Embryonic facial prominence (tissue), 1 donor: ENCODE data around the gene NFATC1.

Experiments used
- DNase-seq: peaks from one replicate; pipeline ENCODE4 v3.0.0-alpha.2; 2016; ENCODE audit errors: extremely low spot score

Gene NFATC1

DNA sequence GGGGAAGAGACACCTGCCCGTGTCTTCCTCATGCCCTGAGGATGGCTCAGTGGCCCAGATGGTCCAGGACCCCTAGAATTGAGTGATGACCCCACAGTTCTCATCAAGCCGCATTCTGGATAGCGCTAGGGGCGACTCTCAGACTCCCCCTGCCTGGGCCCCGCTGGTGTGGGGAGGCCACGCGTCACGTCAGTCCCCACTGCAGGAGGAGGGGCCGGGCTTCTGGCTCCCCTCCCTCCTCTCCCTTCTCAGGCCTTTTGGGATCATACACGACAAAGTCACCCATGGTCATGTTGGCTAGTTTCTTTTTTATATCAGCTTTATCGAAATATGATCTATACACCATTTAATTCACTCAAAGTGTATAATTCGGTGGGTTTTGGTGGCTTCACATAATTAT lies 61.5 kb downstream of the NFATC1 start:
- DNase-seq = no peak

DNA sequence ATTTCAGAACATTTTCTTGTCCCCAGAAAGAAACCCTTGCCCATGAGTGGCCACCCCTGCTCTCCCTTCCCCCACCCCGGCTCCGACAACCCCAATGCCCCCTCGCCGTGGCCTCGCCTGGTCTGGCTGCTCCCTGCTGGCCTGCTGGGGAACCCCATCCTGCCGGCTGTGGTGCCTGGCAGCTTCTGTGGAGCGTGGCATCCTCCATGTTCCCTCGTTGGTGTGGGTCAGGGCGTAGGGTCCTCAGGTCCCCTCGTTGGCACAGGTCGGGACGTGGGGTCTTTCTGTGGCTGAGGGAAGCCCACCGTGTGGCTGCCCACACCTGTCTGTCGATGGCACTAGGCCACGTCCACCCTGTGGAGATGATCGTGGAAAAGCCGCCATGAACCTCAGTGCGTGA lies 61.9 kb downstream of the NFATC1 start:
- no peak for DNase-seq

DNA sequence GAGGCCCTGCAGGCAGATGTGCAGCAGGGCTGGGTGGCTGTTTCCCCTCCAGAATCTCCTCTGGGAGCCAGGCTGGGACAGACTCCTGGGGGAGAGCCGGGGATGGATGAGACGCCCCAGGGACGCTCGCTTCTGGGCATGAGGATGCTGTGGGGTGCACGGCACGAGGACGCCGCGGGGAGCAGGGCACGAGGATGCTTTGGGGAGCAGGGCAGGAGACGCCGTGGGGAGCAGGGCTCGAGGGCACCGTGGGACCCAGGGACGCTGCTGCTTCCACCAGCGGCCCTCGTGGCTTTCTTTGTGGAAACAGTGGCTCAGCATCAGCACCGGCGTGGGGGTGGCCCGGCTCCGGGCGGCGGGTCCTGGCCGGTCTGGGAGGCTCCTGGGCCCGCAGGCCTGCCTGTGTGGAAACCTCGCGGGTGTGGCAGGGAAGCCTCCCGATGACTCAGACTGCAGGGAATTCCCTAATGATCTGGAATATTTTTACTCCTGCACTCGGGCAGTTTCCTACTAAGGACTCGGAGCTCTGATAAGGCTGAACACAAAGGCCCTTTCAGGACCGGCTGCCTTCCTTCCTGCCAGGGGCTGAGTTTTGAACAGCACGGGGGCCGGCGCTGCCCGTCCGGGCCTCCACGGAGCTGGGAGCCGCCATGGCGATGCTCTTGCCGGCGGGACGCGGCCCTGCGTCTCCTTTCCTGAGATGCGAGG lies 62.6 kb downstream of the NFATC1 start:
- DNase-seq = no peak

DNA sequence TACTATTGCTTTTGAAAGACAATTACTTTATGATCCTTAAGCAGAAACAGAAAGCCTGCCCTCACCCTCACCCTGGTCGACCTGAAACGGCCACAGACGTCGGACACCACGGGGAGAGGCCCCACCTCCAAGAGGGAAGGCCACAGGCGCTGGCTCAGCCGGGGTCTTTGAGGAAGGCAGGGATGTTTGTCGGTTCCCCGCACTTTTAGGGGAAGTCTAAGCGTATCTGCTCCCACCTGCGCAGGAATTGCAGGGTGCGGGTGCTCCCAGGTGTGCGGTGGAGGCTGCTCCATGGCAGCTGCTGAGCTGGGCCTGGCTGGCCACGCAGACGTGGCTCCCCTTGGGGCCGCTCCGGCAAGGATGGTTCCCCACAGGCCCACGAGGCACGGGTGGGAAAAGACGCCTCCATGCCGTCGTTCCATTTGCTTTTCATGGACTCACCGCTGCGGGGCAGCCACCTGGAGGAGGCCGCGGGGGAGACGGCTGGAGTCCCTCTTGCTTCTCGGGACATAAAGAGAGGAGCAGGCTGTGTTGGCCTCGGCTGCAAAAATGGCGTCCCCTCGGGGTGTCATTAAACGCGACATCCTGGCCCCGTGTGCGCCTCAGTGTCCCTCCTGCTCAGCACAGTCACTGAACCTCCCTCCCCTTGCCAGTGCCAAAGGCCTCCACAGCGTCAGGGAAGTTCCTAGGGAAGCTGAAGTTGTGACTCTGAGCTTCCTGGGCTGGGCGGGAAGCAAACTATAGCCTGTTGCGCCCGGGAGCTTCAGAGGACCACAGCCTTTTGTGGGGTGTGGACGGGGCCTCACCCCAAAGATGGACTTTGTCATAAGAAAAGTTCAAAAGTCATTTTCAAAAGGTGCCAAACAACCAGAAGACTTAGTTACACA lies 63.4 kb downstream of the NFATC1 start:
- DNase-seq = no peak

DNA sequence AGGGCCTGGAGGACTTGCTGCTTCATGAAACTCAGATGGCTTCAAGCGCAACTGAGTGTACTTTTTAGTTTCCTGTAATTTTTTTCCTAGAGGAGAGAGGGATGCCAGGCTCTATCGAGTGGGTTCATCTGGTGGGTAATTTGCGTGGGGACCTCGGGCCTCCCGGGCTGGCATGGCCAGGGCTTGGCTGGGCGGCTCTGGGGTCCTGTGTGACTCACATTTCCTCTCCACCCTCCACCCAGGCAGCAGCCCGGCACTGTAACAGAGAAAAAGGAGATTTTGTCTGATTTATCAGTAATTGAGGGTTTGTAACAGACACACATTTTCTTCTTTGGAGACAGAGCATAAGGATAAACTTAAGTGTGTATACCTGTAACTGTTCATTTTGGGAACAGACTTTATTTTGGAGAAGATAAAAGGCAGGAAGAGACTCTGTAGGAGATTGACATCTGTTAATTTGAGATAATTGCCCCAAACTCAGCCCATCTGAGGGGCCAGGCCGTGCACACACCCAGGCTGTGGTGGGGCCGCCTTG lies 64.3 kb downstream of the NFATC1 start:
- no peak for DNase-seq

DNA sequence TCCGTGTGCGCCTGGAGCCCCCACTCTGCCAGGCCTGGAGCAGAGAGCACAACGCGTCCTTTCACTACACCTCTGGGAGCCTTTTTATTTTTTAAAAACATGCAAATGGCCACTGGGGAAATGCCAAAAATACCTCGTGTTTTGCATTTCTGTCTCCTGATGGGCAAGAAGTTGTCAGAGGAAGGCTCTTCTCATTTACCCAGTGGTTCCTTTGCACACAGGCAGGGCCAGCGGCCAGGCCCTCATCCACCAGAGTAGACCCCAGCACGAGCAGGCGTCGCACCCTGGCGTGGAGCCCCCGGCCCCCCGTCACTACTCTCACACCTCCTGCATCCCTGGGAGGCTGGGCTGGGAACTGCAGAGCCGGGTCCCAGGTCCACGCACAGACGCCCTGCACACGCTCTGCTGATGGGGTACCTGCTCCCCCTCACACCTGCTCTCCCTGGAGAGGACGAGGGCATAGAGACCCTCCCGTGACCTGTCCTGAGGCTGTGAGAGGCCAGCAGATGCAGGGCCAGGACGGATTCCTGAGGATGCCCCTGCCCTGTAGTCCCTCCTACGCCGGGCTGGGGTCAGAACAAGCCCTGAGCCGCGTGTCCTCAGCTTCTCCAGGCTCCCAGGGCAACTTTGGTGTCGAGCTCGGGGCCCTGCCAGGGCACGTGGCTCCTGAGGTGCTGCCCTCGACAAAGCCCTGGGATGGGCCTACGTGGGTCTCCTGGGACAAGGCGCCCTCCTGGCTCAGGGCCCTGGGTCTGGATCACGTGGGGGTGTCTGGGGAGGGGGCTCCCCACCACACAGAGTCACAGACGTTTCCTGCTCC lies 65.0 kb downstream of the NFATC1 start:
- no peak for DNase-seq

DNA sequence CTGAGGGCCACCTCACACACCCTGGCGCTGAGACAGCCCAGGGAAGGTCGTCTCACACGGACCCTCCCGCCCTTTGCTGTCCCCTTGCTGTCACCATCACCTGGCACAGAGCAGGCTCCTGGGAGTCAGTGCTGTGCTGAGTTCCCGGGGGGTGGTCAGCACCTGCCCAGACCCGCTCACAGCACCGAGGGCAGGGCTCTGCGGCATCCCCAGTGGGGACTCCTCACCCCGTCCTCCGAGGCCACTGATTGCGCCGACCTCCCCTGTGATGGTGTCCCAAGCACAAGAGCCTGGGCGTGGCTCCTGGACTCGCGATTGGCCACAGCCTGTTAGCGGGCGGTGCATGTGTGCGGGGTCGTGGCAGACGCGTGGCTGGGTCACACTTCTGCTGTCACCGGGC lies 65.9 kb downstream of the NFATC1 start:
- DNase-seq = no peak

DNA sequence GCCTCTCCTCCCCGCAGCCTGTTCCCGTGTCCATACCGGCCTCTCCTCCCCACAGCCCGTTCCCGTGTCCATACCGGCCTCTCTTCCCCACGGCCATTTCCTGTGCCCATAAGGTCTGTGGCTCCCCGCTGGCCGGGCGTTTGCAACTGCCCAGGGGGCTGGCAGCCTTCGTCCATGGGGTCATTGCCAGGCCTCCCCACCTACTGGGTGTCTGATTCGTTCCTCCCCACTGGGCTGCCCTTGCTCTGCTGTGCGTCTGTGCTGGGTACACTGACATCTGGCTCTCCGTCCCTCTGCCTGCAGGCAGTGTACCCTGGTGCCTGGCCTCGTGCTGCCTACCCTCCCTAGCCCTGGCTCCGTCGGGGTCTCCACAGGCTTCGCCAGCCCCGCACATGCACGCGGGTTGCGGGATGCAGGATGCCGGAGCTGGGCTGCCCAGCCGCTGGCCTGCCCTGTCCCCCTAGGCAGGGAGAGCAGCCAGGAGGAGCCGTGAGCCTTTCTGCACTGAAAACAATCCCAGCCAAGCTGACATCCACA lies 67.8 kb downstream of the NFATC1 start:
- DNase-seq = no peak

DNA sequence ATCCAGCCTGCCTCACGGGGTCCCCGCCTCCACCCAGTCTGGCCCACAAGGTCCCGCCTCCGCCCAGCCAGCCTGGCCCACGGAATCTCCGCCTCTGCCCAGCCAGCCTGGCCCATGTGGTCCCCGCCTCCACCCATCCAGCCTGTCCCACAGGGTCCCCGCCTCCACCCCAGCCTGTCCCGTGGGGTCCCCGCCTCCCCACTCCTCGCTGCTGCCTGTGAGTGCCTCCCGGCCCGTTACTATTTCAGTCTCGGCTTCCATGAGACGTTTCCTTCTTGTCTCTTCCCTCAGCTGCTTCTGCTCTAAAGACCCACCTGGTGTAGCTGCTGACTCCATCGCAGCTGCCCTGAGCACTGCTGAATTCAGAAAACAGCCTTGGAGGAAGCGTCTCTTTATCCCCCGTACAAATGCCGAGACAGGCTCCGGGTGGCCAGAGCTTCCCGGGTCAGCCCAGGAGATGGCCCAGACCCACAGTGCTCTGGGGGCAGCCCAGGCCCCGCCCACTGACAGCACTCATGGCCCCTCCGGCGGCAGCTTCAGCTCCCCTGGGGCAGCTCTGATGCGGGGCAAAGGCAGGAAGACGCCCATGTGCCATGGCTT lies 69.8 kb downstream of the NFATC1 start:
- no peak for DNase-seq

DNA sequence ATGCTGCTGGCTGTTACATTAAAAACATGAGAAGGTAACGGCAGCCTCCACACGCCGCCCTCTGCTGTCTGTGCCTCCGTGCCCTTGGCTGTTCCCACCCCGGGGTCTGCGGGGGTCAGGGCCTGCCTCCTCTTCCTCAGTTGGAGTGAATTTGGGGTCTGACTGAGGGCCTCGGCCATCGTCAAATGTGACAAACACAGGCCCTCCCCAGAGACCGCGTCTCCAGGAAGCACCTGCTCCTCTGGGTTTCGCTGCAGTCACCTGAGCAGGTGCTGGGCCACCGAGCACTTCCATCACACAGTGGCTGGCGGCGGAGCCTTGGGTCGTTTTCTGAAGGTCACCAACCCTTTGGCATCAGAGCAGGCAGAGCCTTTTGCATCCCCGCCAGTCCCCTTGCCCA lies 70.9 kb downstream of the NFATC1 start:
- no peak for DNase-seq

DNA sequence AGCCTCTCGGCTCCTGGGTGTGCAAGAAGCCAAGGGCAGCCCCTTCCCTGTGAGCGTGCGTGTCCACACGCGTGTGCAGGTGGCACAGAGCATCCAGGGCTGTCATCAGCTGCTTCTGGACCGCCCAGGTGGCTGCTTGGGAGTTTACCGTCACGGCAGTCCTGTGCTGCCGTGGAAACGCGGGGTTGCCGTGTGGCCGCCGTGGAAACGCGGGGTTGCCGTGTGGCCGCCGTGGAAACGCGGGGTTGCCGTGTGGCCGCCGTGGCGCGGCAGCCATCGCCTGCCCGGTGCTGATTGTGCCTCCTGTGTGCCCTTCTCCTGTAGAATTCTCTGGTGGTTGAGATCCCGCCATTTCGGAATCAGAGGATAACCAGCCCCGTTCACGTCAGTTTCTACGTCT lies 71.4 kb downstream of the NFATC1 start:
- no peak for DNase-seq

DNA sequence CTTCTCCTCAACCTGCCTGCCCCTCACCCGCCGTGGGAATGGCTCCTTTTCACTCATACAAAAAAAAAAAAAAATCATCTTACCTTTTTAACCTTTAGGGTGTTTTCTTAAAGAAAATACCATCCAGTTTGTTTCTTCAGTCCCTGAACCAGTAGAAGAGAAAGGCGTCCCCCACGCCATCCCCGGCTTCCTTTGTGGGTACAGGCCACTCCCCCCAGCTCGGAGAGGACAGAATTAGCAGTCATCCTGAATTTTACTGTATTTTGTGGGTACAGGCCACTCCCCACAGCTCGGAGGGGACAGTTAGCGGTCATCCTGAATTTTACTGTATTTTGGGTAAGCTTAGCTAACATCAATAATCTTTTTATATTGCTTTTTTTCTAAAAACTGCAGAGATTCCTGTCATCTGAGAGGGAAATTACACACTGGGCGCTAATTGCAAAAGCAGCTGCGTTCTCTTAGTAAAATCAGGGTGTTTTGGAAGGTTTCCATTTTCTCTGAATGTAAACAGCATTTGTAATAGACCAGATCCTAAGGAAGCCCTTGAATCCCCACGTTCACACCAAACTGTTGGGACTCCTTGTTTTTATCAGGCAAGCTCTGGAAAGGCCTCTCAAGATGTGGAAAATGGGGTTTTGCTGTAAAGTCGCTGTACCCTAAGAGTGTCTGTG lies 72.5 kb downstream of the NFATC1 start:
- DNase-seq = no peak

DNA sequence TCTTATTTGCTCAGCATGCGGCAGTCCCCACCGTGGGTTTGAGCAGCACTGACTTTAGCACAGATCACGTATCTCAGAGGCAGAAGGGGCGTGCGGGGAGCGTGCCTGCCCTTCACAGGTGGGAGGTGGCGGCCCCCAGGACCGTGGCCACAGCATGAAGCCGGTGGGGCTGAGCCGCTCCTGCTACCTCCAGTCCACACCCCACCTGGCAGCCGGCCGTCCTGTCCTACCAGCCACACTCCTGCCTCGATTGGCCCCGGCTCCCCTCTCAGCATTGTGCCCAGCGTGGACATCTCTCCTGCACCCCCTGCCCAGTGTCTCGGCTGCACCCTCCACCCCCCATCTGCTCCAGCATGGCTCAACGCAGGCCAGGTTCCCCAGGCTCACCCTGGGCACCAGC lies 73.6 kb downstream of the NFATC1 start:
- no peak for DNase-seq

DNA sequence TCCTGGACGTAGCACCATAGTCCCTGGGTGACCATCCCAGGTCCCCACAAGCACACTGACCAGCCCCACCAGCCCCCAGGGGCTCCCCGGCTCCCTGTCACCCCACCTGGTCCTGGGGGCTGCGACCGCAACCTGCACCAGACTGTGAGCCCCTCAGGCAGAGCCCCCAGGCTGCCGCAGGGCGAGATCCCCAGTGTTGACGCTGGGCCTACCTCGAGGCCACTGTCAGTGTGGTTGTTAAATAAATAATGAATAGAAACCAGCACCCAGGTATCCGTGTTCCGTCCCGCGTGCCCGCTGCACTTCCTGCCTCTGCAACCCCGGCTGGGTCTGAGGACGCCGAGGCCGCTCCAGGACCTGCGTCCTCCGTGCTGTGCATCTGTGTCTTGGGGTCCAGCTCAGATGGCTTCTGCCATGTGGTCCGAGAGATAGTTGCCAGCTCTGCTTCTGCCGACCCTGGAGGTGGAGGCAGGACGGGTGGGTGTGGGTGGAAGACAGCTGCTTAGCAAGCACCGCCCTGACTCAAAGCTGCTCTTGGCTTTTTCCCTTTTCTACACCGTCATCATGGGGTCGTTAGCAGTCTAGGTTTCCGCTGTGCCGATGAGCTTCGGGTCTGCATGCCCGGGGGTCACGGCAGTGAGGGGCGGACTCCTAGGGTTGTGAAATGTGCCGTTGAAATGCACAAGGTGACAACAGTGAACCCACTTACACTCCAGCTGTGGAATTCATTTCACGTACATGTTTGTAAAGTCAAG lies 74.2 kb downstream of the NFATC1 start:
- DNase-seq = no peak

DNA sequence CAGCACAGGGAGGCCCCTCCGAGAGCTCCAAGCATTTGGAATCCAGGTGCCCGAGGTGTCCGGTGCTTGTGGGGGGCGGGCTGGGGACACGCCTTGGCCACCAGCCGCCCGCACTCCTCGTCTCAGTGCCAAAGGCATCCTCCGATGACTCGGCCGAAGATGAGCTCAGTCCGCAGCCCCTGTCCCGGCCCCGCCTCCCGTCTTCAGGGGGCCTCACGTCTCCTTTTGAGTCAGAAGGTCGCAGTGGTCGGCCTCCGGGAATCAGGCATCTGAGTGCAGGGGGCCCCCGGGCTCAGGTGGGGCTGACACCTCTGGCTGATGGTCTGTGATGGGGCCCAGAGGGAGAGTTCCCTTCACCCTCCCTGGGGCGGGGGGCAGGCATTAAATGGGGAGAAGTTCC lies 74.8 kb downstream of the NFATC1 start:
- DNase-seq = no peak

DNA sequence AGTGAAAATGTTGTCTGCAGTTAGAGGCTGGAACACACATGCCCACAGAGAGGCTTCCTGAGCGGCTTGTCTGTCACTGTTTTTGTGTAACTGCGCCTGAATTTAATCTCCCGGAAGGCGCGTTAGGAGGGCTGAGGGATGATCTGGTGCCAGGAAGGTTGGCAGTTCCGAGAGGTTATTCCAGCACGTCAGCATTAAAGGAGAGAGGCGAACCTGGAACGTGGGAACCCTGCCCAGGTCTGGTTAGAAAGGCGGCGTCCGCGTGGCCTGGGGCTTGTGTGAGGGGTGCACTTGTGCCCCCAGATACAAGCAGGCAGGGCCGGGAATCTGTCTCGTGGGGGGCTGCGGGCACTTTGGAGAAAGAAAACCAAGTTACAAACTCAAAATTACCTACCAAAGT lies 75.3 kb downstream of the NFATC1 start:
- DNase-seq = peak; percentile 40

DNA sequence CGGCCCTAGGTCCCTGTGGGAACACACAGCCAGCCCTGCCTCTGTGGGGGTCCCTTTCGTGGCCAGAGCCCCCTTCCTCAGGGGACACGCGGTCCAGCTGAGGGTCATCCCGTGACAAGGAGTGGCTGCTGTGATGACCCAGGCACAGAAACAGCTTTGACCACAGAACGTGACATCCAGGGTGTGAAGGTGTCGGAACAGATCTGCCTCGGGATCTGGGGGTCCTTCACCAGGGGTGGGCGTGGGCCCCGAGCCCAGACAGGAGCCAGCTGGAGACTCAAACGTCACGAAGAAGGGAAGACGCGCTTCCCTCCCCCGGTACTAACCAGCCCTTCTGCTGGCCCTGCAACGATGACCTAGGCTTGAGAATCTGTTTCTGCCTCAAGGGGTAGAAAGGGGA lies 75.9 kb downstream of the NFATC1 start:
- DNase-seq = no peak

DNA sequence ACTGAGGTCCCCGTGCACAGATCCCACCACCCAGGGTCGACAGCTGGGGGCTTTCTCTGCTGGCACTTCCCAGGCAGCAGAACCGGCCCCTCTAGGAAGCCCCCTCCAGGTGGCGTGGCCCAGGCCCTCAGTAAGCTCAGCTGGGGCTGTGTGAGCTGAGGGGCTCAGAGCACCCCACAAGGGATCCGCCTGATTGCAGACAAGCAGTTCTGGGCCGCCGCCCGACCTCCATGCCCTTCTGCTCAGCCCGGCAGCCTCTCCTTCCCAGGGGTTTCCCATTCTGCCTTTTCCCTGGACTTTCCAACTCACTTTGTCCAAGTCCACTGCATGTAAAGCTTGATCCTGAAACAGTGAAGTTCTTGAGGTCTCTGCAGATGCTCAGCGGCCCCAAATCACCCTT lies 76.4 kb downstream of the NFATC1 start:
- no peak for DNase-seq

DNA sequence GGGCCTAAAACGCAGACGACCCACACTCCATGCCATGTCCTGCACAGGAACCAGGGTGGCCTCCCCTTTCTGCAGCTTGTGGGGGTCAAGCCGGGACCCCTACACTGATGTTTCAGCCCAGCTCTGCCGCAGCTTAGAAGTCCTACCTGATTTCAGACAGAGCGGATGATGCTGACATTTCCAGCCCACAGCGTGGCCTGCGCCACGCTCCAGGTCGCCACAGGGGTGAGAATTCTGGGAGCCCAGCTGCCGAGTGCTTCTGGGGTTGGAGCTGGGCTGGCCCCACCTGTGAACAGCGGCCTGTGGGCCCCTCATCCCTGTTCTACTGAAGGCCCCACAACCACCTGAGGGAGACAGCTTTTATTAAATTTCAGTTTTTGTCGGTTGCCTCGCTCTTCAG lies 77.2 kb downstream of the NFATC1 start:
- no peak for DNase-seq
